ENCODE data around the gene TIMM44. TPM values are rescaled to one million over a fixed set of nuclear protein-coding genes. Genes with fewer than 3 reads are reported as not detected.

The TIMM44 gene
- total and polyA plus RNA-seq, 2 donors (not counting 3 experiments of a cell fraction or from before 2014, with no cell fraction given), result 61.5 to 64.3 TPM

- TF ChIP-seq POLR2A (IDR thresholded peaks at IDR 0.05; ENCODE audit: low read depth, low read length), result no peak
- TF ChIP-seq MAX (IDR thresholded peaks at IDR 0.05; ENCODE audit: insufficient read depth, insufficient read length), result no peak
- Histone ChIP-seq H3K4me1 (ENCODE audit: control insufficient read depth, extremely low read depth, insufficient read depth, low read length) (peaks cover 8% of the 10 kb centered on the region), H3K9me3 (replicated peaks; ENCODE audit: control insufficient read depth, insufficient read depth, low read length) (no peaks in the 10 kb centered on the region), H3K27ac (ENCODE audit: insufficient read depth, low read depth, low read length) (no peak overlapping the region), H4K20me1 (replicated peaks; ENCODE audit: control insufficient read depth, extremely low read depth, insufficient read depth, low read length) (no peaks in the 10 kb centered on the region), H3K9me1 (replicated peaks; ENCODE audit: control insufficient read depth, extremely low read depth, insufficient read depth, low read length) (no peaks in the 10 kb centered on the region), H3K36me3 (ENCODE audit: control insufficient read depth in 2 of 2, extremely low read depth in 1 of 2, insufficient read depth in 2 of 2, low read length in 2 of 2) (peaks cover 0 to 23% of the 10 kb centered on the region in 2 experiments), H3K4me2 (ENCODE audit: insufficient read depth, low read length) (no peak overlapping the region), H3K9ac (replicated peaks; ENCODE audit: extremely low read depth, insufficient read depth, low read length) (no peak overlapping the region), H3K79me2 (ENCODE audit: control insufficient read depth, insufficient read depth, low read length) (peaks cover 28% of the 10 kb centered on the region), H3K27me3 (ENCODE audit: control insufficient read depth in 2 of 2, insufficient read depth in 2 of 2, low read length in 2 of 2) (no peaks in the 10 kb centered on the region), H2AFZ (ENCODE audit: low read depth, low read length) (no peak overlapping the region), H3K4me3 (replicated peaks in 1 of 3; ENCODE audit: insufficient read depth in 1 of 3, low read depth in 1 of 3, low read length in 3 of 3) (no peak overlapping the region)
- BruUV-seq (replicated peaks), result no TSS peak
- dilution Hi-C loops (cut with MboI; ENCODE audit: extremely low pct_ligation_motif_present, low sequenced_read_pairs) (no loop called here), intact Hi-C loops (cut with micrococcal nuclease) (no loop called here)
- CTCF ChIA-PET, result no interaction called here
- POLR2A ChIA-PET, result interaction anchor here (0.6 to 0.7 kb wide), 2 partner anchors 12 to 49 kb away, joined by 3 read pairs; no protein-coding TSS in a partner anchor
- DNase-seq (ENCODE audit: low read depth, low spot score), result no peak
- FAIRE-seq, result no peak
Measured at GRCh38 chr19:7908742-7909461, 34.6 kb downstream of the TIMM44 start.

DNA sequence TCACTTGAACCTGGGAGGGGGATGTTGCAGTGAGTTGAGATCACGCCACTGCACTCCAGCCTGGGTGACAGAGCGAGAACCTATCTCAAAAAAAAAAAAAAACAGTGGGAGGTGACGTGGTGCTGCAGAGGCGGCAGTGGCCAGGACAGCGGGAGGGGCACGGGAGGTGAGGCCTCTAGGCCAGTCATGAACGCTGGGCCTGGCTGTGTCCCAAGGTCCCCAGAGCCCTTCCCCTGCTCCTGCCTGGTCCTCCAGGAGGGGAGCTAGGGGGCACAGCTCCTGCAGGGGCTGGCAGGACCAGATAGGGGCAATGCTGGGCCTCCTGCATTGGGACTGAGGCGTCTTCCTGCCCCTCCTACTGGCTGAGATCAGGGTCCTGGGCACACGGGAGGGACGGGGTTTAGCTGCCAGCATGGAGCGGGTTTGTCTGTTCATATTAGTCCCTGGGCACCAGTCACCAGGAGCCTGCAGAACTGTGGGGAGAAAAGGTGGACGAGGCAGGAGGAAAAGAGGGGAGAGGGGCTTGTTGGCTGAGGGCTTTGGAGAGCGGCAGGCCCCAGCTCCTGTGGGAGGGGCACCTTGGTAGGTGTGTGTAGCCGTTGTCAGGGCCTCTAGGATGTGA is 35.3 kb downstream of the TIMM44 start:
- no peak overlapping the region for H3K4me3 ChIP-seq (replicated peaks in 1 of 3; ENCODE audit: insufficient read depth in 1 of 3, low read depth in 1 of 3, low read length in 3 of 3)
- H3K9me1 ChIP-seq (replicated peaks; ENCODE audit: control insufficient read depth, extremely low read depth, insufficient read depth, low read length), result no peaks in the 10 kb centered on the region
- ChIA-PET POLR2A (interaction anchor here (0.6 to 0.7 kb wide), 2 partner anchors 12 to 616 kb away, joined by 3 read pairs; no protein-coding TSS in a partner anchor), CTCF (no interaction called here)
- H3K4me2 ChIP-seq (ENCODE audit: insufficient read depth, low read length), result no peak overlapping the region
- dilution Hi-C loops (cut with MboI; ENCODE audit: extremely low pct_ligation_motif_present, low sequenced_read_pairs) (no loop called here), intact Hi-C loops (cut with micrococcal nuclease) (no loop called here)
- no peak overlapping the region for H3K27ac ChIP-seq (ENCODE audit: insufficient read depth, low read depth, low read length)
- H2AFZ ChIP-seq (ENCODE audit: low read depth, low read length), result no peak overlapping the region
- no peak overlapping the region for H3K9ac ChIP-seq (replicated peaks; ENCODE audit: extremely low read depth, insufficient read depth, low read length)
- TF ChIP-seq MYC (IDR thresholded peaks at IDR 0.05; ENCODE audit: low read depth, low read length) (no peak), FOS (IDR thresholded peaks at IDR 0.05; ENCODE audit: borderline replicate concordance, insufficient read depth, low read length) (no peak), JUN (IDR thresholded peaks at IDR 0.05; ENCODE audit: borderline replicate concordance, insufficient read depth, insufficient read length, low read depth) (no peak), POLR2AphosphoS5 (IDR thresholded peaks at IDR 0.05; ENCODE audit: insufficient read depth, low read depth, low read length) (no peak), CTCF (IDR thresholded peaks at IDR 0.05; ENCODE audit: extremely low read depth in 1 of 2, insufficient read depth in 1 of 2, low read depth in 1 of 2, low read length in 2 of 2) (no peak), EZH2 (IDR thresholded peaks at IDR 0.05; ENCODE audit: borderline replicate concordance, low read depth, low read length, severe bottlenecking) (no peak), POLR2A (IDR thresholded peaks at IDR 0.05; ENCODE audit: low read depth, low read length) (no peak), GATA2 (IDR thresholded peaks at IDR 0.05; ENCODE audit: insufficient read depth, insufficient read length, low read depth, low read length) (no peak), MAX (IDR thresholded peaks at IDR 0.05; ENCODE audit: insufficient read depth, insufficient read length) (no peak)
- H3K9me3 ChIP-seq (replicated peaks; ENCODE audit: control insufficient read depth, insufficient read depth, low read length), result no peaks in the 10 kb centered on the region
- BruUV-seq (replicated peaks), result no TSS peak
- peaks cover 0 to 23% of the 10 kb centered on the region in 2 experiments for H3K36me3 ChIP-seq (ENCODE audit: control insufficient read depth in 2 of 2, extremely low read depth in 1 of 2, insufficient read depth in 2 of 2, low read length in 2 of 2)
- no peaks in the 10 kb centered on the region for H4K20me1 ChIP-seq (replicated peaks; ENCODE audit: control insufficient read depth, extremely low read depth, insufficient read depth, low read length)
- peaks cover 28% of the 10 kb centered on the region for H3K79me2 ChIP-seq (ENCODE audit: control insufficient read depth, insufficient read depth, low read length)
- FAIRE-seq (no peak), DNase-seq (ENCODE audit: low read depth, low spot score) (no peak)
- peaks cover 8% of the 10 kb centered on the region for H3K4me1 ChIP-seq (ENCODE audit: control insufficient read depth, extremely low read depth, insufficient read depth, low read length)
- H3K27me3 ChIP-seq (ENCODE audit: control insufficient read depth in 2 of 2, insufficient read depth in 2 of 2, low read length in 2 of 2), result no peaks in the 10 kb centered on the region
